ENCODE measurements around the gene ALDH1A1. TPM values are rescaled to one million over a fixed set of nuclear protein-coding genes. Genes with fewer than 3 reads are reported as not detected.

Gene ALDH1A1
- total and polyA plus RNA-seq, 2 donors (not counting 3 experiments of a cell fraction or from before 2014, with no cell fraction given), result 91.1 to 287 TPM

DNA sequence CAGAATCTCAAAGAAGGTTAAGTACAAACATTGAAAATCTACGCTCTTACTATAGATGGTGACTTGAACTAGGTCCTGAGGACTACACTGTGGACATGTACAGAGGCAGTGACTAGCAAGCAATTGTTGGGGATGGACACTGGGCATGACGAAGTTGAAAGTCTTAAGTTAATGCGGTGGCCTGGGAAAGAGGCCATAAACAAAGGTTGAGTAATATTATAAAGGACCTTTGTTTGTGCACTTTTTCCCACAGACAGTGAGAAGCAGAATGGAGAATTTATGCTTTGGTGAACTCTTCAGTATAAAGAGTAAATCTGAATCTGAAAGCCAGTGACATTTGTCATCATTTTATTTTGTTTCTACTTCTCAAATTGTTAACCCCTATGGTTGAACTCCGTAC lies 15.3 kb downstream of the ALDH1A1 start:
- Histone ChIP-seq H4K20me1 (replicated peaks; ENCODE audit: control insufficient read depth, extremely low read depth, insufficient read depth, low read length) (no peaks in the 10 kb centered on the region), H3K4me2 (ENCODE audit: insufficient read depth, low read length) (no peak overlapping the region), H3K79me2 (ENCODE audit: control insufficient read depth, insufficient read depth, low read length) (no peaks in the 10 kb centered on the region), H3K27me3 (ENCODE audit: control insufficient read depth in 2 of 2, insufficient read depth in 2 of 2, low read length in 2 of 2) (no peaks in the 10 kb centered on the region), H3K9ac (replicated peaks; ENCODE audit: extremely low read depth, insufficient read depth, low read length) (no peak overlapping the region), H3K36me3 (ENCODE audit: control insufficient read depth in 2 of 2, extremely low read depth in 1 of 2, insufficient read depth in 2 of 2, low read length in 2 of 2) (no peaks in the 10 kb centered on the region), H3K4me1 (ENCODE audit: control insufficient read depth, extremely low read depth, insufficient read depth, low read length) (no peaks in the 10 kb centered on the region), H3K27ac (ENCODE audit: insufficient read depth, low read depth, low read length) (no peak overlapping the region), H3K4me3 (replicated peaks in 1 of 3; ENCODE audit: insufficient read depth in 1 of 3, low read depth in 1 of 3, low read length in 3 of 3) (no peak overlapping the region), H3K9me1 (replicated peaks; ENCODE audit: control insufficient read depth, extremely low read depth, insufficient read depth, low read length) (no peaks in the 10 kb centered on the region), H2AFZ (ENCODE audit: low read depth, low read length) (no peak overlapping the region), H3K9me3 (replicated peaks; ENCODE audit: control insufficient read depth, insufficient read depth, low read length) (no peaks in the 10 kb centered on the region)
- POLR2A ChIA-PET, result no interaction called here
- FAIRE-seq, result no peak
- dilution Hi-C loops (cut with MboI; ENCODE audit: extremely low pct_ligation_motif_present, low sequenced_read_pairs) (no loop called here), intact Hi-C loops (cut with micrococcal nuclease) (no loop called here)
- no TSS peak for BruUV-seq (replicated peaks)
- CTCF ChIA-PET, result no interaction called here
- no peak for TF ChIP-seq POLR2A (IDR thresholded peaks at IDR 0.05; ENCODE audit: low read depth, low read length)
- TF ChIP-seq, protein P1, sequence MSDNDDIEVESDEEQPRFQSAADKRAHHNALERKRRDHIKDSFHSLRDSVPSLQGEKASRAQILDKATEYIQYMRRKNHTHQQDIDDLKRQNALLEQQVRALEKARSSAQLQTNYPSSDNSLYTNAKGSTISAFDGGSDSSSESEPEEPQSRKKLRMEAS (IDR thresholded peaks at IDR 0.05; ENCODE audit: insufficient read depth, insufficient read length), result no peak
- no peak for TF ChIP-seq MYC (IDR thresholded peaks at IDR 0.05; ENCODE audit: low read depth, low read length)
- TF ChIP-seq GATA2 (IDR thresholded peaks at IDR 0.05; ENCODE audit: insufficient read depth, insufficient read length, low read depth, low read length), result no peak
- no peak for TF ChIP-seq FOS (IDR thresholded peaks at IDR 0.05; ENCODE audit: borderline replicate concordance, insufficient read depth, low read length)
- TF ChIP-seq, protein P2, sequence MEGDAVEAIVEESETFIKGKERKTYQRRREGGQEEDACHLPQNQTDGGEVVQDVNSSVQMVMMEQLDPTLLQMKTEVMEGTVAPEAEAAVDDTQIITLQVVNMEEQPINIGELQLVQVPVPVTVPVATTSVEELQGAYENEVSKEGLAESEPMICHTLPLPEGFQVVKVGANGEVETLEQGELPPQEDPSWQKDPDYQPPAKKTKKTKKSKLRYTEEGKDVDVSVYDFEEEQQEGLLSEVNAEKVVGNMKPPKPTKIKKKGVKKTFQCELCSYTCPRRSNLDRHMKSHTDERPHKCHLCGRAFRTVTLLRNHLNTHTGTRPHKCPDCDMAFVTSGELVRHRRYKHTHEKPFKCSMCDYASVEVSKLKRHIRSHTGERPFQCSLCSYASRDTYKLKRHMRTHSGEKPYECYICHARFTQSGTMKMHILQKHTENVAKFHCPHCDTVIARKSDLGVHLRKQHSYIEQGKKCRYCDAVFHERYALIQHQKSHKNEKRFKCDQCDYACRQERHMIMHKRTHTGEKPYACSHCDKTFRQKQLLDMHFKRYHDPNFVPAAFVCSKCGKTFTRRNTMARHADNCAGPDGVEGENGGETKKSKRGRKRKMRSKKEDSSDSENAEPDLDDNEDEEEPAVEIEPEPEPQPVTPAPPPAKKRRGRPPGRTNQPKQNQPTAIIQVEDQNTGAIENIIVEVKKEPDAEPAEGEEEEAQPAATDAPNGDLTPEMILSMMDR (IDR thresholded peaks at IDR 0.05; ENCODE audit: extremely low read depth in 1 of 2, insufficient read depth in 1 of 2, low read depth in 1 of 2, low read length in 2 of 2), result no peak
- no peak for TF ChIP-seq POLR2AphosphoS5 (IDR thresholded peaks at IDR 0.05; ENCODE audit: insufficient read depth, low read depth, low read length)
- no peak for TF ChIP-seq JUN (IDR thresholded peaks at IDR 0.05; ENCODE audit: borderline replicate concordance, insufficient read depth, insufficient read length, low read depth)
- TF ChIP-seq EZH2 (IDR thresholded peaks at IDR 0.05; ENCODE audit: borderline replicate concordance, low read depth, low read length, severe bottlenecking), result no peak
- no peak for DNase-seq (ENCODE audit: low read depth, low spot score)
